ENCODE measurements around the gene GMPR.

The GMPR gene

DNA sequence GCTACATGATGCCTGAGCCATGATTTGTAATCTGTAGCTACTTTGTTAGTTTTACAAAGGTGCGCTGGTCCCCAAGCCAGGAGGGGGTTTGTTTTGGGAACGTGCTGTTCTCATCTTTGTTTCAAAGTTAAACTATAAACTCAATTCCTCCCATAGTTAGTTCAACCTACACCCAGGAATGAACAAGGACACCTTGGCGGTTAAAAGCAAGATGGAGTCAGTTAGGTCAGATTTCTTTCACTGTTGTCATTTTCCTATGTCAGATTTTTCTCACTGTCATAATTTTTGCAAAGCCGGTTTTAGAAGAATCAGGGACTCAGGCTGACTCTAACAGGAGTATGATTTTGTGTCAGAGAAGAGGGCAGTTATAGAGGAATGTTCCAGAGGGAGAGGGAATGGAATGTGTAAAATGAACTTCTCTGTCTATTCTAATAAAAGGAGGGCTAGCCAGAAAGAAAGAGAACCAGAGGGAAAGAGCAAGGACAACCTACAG is 2.3 kb upstream of the GMPR start:
- H3K27me3 ChIP-seq (ENCODE audit: control insufficient read depth in 1 of 2, insufficient read depth in 2 of 2, low read length in 2 of 2), result no peaks in the 10 kb centered on the region
- no peak overlapping the region for H3K27ac ChIP-seq (ENCODE audit: low read depth, low read length)
- H3K4me1 ChIP-seq (ENCODE audit: control insufficient read depth in 1 of 2, insufficient read depth in 2 of 2, low read length in 2 of 2), result peaks cover 16 to 24% of the 10 kb centered on the region in 2 donors
- H3K4me3 ChIP-seq (ENCODE audit: low read depth in 1 of 2, low read length in 2 of 2), result no peak overlapping the region
- H3K9ac ChIP-seq (ENCODE audit: low read depth in 1 of 2, low read length in 2 of 2), result no peak overlapping the region
- H3K36me3 ChIP-seq (ENCODE audit: control insufficient read depth in 1 of 2, insufficient read depth in 2 of 2, low read length in 2 of 2), result no peaks in the 10 kb centered on the region
- H3K9me3 ChIP-seq (ENCODE audit: control insufficient read depth in 1 of 2, low read length in 2 of 2), result no peaks in the 10 kb centered on the region

DNA sequence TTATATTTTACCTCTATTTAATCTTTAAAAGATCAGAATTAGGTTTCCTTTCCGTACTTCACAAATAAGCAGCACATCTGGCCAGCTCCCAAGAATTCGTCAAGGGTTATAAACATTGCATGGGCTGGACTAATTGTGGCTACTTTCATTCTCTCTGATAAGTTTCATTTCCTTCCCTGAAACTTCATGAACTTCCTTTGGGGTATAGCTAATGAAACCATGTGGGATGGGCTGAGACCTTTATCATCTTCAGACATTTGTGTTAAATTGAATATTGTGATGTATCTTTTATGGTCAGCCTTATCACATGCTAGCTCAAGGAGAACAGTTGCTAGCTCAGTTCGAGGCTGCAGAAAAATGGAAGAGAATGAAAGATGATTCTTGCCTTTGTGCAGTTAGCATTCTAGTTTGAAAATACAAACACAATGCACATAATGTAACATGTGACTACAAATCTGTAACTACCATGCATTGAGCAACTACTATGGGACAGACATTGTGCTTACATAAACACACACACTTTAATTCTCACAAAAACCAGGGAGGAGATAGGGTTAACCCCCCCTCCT is 1.7 kb upstream of the GMPR start:
- Histone ChIP-seq H3K27ac (ENCODE audit: low read depth, low read length) (peak overlapping the region; percentile 13), H3K9ac (ENCODE audit: low read depth in 1 of 2, low read length in 2 of 2) (no peak overlapping the region), H3K36me3 (ENCODE audit: control insufficient read depth in 1 of 2, insufficient read depth in 2 of 2, low read length in 2 of 2) (no peaks in the 10 kb centered on the region), H3K27me3 (ENCODE audit: control insufficient read depth in 1 of 2, insufficient read depth in 2 of 2, low read length in 2 of 2) (no peaks in the 10 kb centered on the region), H3K4me3 (ENCODE audit: low read depth in 1 of 2, low read length in 2 of 2) (peak overlapping the region; percentile 53 to 54), H3K9me3 (ENCODE audit: control insufficient read depth in 1 of 2, low read length in 2 of 2) (no peaks in the 10 kb centered on the region), H3K4me1 (ENCODE audit: control insufficient read depth in 1 of 2, insufficient read depth in 2 of 2, low read length in 2 of 2) (peaks cover 16 to 24% of the 10 kb centered on the region in 2 donors)

DNA sequence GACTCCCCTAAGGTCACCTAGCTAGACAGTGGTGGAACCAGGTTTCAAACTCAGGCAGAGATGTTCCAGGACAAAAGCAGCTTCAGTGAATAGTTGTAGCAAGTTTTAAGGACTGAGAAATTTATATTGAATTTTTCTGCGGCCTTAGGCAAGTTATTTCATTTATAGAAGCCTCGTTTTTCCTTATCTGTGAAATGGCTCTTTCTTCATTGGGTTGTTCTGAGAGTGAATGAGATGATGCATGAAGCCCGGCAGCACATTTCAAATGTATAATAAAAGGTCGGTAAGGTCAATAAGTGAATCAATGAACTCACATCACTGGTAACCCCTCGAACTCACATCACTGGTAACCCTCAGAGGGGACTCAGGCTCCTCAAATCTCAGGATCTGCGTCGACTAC is 1.1 kb upstream of the GMPR start:
- no peak overlapping the region for H3K27ac ChIP-seq (ENCODE audit: low read depth, low read length)

DNA sequence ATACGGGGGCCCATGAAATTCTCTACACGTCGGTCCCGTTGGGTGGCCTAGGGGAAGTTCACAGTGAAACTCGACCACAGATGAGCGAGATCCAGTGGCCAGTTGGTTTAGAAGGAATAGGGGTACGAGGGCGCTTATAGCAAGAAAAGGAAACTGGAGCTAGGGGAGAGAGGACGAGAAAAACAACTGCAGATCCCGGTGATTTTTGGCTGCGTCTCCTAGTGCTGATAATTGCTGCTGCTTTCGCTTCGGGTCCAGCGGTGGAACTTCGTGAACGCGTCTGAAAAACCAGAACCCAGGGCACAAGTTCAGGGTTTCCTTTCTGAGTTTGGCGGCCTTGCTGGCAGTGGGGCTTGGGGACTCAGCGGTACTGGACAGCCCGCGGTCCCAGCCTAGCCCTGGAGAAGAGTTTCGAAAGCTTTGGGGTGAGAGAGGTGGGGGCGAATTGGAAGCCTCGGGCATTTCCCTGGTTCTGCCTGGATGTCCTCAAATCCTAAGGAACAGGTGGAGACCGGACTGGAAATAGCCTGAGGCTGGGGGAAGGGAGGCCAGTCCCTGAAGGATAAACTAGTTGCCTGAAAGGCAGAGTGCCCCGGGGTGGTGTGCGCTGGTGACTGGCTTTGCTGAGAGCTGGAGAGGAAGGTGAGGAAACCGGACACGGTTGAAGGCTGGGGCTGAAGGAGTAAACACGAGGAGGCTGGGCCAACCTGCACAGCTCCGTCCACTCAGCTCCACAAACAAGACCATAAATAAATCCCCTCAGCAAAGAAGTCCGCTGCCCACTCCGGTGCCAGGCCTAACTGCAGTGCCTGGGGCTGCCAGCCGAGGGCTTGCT is 793 bp downstream of the GMPR start:
- Histone ChIP-seq H3K9me3 (ENCODE audit: control insufficient read depth in 1 of 2, low read length in 2 of 2) (no peaks in the 10 kb centered on the region), H3K4me1 (ENCODE audit: control insufficient read depth in 1 of 2, insufficient read depth in 2 of 2, low read length in 2 of 2) (peaks cover 16 to 24% of the 10 kb centered on the region in 2 donors), H3K9ac (ENCODE audit: low read depth in 1 of 2, low read length in 2 of 2) (peak overlapping the region; percentile 48 to 67)

More for the DNA sequence above, 1.1 kb upstream of the GMPR start:
- no peak overlapping the region for H3K9ac ChIP-seq (ENCODE audit: low read depth in 1 of 2, low read length in 2 of 2)
- H3K27me3 ChIP-seq (ENCODE audit: control insufficient read depth in 1 of 2, insufficient read depth in 2 of 2, low read length in 2 of 2), result no peaks in the 10 kb centered on the region
- H3K36me3 ChIP-seq (ENCODE audit: control insufficient read depth in 1 of 2, insufficient read depth in 2 of 2, low read length in 2 of 2), result no peaks in the 10 kb centered on the region
- peak overlapping the region in 1 of 2 donors; percentile 54 for H3K4me3 ChIP-seq (ENCODE audit: low read depth in 1 of 2, low read length in 2 of 2)
- peaks cover 16 to 24% of the 10 kb centered on the region in 2 donors for H3K4me1 ChIP-seq (ENCODE audit: control insufficient read depth in 1 of 2, insufficient read depth in 2 of 2, low read length in 2 of 2)
- H3K9me3 ChIP-seq (ENCODE audit: control insufficient read depth in 1 of 2, low read length in 2 of 2), result no peaks in the 10 kb centered on the region

DNA sequence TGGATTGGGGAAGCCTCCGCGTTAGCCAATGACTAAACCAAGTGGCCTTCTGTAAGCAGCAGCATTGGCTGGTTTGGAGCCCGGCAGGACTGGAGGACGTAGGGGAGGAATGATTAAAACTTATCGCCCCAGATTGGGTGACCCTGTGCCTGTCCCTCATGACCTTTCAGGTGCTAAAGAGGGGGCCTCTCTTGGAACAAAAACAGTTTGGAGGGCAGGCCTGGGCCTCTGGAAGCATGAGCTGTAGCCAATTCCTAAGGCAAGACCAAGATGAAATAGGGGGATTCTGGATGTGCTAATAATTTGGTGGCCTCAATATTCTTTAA is 1.4 kb downstream of the GMPR start:
- no peak overlapping the region for H3K27ac ChIP-seq (ENCODE audit: low read depth, low read length)

More for the DNA sequence above, 793 bp downstream of the GMPR start:
- Histone ChIP-seq H3K27me3 (ENCODE audit: control insufficient read depth in 1 of 2, insufficient read depth in 2 of 2, low read length in 2 of 2) (no peaks in the 10 kb centered on the region), H3K27ac (ENCODE audit: low read depth, low read length) (no peak overlapping the region), H3K36me3 (ENCODE audit: control insufficient read depth in 1 of 2, insufficient read depth in 2 of 2, low read length in 2 of 2) (no peaks in the 10 kb centered on the region), H3K4me3 (ENCODE audit: low read depth in 1 of 2, low read length in 2 of 2) (peak overlapping the region; percentile 74 to 76)

DNA sequence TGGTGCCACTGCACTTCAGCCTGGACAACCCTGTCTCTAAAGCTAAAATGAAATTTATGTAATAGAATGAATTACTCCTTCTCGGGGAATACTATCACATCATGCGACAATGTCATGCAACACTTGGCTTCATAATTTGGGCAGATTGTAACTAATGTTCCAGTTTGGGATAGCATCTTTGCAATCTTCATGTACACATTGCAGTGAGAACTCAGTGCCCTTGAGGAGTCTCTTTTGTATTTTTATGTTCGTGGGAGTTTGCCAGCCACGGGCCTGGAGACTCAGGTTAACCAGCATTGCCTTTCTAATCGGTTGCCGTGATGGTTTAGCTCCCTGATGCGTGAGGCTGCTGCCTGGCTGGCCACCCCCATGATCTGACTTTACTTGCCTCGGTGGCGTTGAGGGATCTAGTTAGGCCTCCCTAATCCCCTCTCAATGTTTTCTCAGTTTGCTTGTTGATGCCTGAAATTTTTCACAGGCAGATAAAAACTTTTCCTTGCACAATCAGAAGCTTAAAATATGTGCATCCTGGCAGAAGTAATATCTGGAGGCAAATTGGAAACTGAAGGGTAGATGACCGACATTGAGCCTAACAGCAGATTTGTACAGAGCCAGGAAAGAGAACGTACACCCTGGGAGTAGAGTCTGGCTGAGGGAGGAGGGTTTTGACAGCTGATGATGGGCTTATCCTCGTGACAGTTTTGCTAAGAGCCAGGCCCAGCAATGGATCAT is 2.4 kb downstream of the GMPR start:
- Histone ChIP-seq H3K27me3 (ENCODE audit: control insufficient read depth in 1 of 2, insufficient read depth in 2 of 2, low read length in 2 of 2) (no peaks in the 10 kb centered on the region), H3K9ac (ENCODE audit: low read depth in 1 of 2, low read length in 2 of 2) (no peak overlapping the region), H3K27ac (ENCODE audit: low read depth, low read length) (no peak overlapping the region), H3K4me3 (ENCODE audit: low read depth in 1 of 2, low read length in 2 of 2) (no peak overlapping the region), H3K4me1 (ENCODE audit: control insufficient read depth in 1 of 2, insufficient read depth in 2 of 2, low read length in 2 of 2) (peaks cover 16 to 24% of the 10 kb centered on the region in 2 donors), H3K36me3 (ENCODE audit: control insufficient read depth in 1 of 2, insufficient read depth in 2 of 2, low read length in 2 of 2) (no peaks in the 10 kb centered on the region), H3K9me3 (ENCODE audit: control insufficient read depth in 1 of 2, low read length in 2 of 2) (no peaks in the 10 kb centered on the region)

More for the DNA sequence above, 1.4 kb downstream of the GMPR start:
- Histone ChIP-seq H3K9me3 (ENCODE audit: control insufficient read depth in 1 of 2, low read length in 2 of 2) (no peaks in the 10 kb centered on the region), H3K36me3 (ENCODE audit: control insufficient read depth in 1 of 2, insufficient read depth in 2 of 2, low read length in 2 of 2) (no peaks in the 10 kb centered on the region), H3K4me3 (ENCODE audit: low read depth in 1 of 2, low read length in 2 of 2) (peak overlapping the region; percentile 74 to 76), H3K27me3 (ENCODE audit: control insufficient read depth in 1 of 2, insufficient read depth in 2 of 2, low read length in 2 of 2) (no peaks in the 10 kb centered on the region), H3K4me1 (ENCODE audit: control insufficient read depth in 1 of 2, insufficient read depth in 2 of 2, low read length in 2 of 2) (peaks cover 16 to 24% of the 10 kb centered on the region in 2 donors), H3K9ac (ENCODE audit: low read depth in 1 of 2, low read length in 2 of 2) (peak overlapping the region in 1 of 2 donors; percentile 48)

DNA sequence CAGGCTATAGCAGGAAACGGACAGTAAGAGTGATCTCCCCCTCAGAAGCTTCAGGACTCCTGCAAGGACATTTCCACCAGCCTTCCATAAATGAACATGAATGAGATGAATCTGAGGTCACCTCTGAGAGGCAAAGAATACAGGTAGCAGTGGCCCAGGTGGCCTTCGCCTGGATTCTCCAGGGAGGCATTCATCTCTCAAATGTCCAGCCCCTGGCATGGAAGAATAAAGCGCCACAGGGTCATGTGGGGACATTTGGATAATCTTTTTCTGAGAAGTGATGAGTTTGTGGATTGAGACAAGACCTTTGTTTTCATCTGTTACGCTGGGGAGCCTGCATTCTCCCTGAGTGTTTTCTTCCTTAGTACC is 2.9 kb downstream of the GMPR start:
- Histone ChIP-seq H3K9me3 (ENCODE audit: control insufficient read depth in 1 of 2, low read length in 2 of 2) (no peaks in the 10 kb centered on the region), H3K36me3 (ENCODE audit: control insufficient read depth in 1 of 2, insufficient read depth in 2 of 2, low read length in 2 of 2) (no peaks in the 10 kb centered on the region), H3K9ac (ENCODE audit: low read depth in 1 of 2, low read length in 2 of 2) (no peak overlapping the region), H3K4me3 (ENCODE audit: low read depth in 1 of 2, low read length in 2 of 2) (no peak overlapping the region), H3K4me1 (ENCODE audit: control insufficient read depth in 1 of 2, insufficient read depth in 2 of 2, low read length in 2 of 2) (peaks cover 16 to 18% of the 10 kb centered on the region in 2 donors), H3K27ac (ENCODE audit: low read depth, low read length) (no peak overlapping the region), H3K27me3 (ENCODE audit: control insufficient read depth in 1 of 2, insufficient read depth in 2 of 2, low read length in 2 of 2) (no peaks in the 10 kb centered on the region)

DNA sequence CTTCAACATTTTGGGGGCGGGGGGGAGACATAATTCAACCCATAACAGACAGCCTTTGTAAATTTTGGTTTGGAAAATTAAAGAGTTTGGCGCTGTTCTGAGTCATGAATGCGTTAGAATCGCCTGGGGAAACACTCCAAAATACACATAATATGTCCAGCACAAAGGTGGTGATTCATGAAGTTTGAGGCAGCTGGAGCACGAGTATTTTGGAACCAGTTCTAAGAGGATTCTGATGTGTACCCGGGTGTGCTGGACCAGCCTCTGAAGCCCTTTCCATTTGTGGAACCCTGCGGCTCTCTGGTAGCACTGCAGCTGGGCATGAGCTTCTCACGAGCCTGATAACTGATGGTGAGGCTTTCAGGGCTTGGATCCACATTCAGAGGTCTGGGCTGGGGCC is 4.7 kb downstream of the GMPR start:
- Histone ChIP-seq H3K9me3 (ENCODE audit: control insufficient read depth in 1 of 2, low read length in 2 of 2) (no peaks in the 10 kb centered on the region), H3K36me3 (ENCODE audit: control insufficient read depth in 1 of 2, insufficient read depth in 2 of 2, low read length in 2 of 2) (no peaks in the 10 kb centered on the region), H3K9ac (ENCODE audit: low read depth in 1 of 2, low read length in 2 of 2) (no peak overlapping the region), H3K4me1 (ENCODE audit: control insufficient read depth in 1 of 2, insufficient read depth in 2 of 2, low read length in 2 of 2) (peaks cover 7 to 10% of the 10 kb centered on the region in 2 donors), H3K4me3 (ENCODE audit: low read depth in 1 of 2, low read length in 2 of 2) (no peak overlapping the region), H3K27ac (ENCODE audit: low read depth, low read length) (no peak overlapping the region), H3K27me3 (ENCODE audit: control insufficient read depth in 1 of 2, insufficient read depth in 2 of 2, low read length in 2 of 2) (no peaks in the 10 kb centered on the region)

DNA sequence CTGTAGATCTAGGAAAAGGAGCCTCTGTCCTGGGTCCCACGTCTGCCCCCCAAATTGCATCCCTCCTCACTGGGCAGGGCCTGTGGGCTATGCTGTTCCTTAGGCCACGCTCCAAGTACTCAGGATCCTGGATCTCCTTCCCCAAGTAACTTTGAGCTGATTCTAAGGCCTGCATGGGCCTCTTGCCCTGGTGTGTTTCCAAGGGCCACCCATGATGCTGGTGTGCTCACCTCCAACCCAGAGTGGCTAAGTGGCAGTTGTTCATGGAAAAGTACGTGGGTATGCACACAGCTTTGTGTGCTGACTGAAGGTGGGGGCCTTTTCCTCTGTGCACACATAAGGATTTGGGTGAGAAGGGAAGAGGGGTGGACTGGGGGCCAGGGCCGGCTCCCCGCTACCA is 5.3 kb downstream of the GMPR start:
- H3K27ac ChIP-seq (ENCODE audit: low read depth, low read length), result no peak overlapping the region

DNA sequence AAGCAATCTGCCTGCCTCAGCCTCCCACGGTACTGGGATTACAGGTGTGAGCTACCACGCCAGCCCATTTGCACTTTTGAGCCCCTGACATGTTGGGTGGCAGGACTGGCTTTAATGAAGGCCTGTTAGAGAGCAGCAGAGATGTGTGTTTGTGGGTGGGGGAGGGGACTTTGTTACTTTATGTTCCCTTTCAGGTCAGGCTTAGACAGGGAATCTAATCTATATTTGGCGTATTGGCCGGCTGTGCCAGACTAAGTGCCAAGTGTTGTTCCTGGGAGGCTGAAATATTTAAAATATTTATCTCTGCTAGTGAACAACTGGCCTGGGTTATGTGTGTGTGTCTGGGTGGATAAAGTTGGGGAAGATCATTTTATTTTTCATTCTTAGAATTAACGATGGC is 6.1 kb downstream of the GMPR start:
- no peak overlapping the region for H3K27ac ChIP-seq (ENCODE audit: low read depth, low read length)
- peaks cover 4 to 7% of the 10 kb centered on the region in 2 donors for H3K4me1 ChIP-seq (ENCODE audit: control insufficient read depth in 1 of 2, insufficient read depth in 2 of 2, low read length in 2 of 2)
- no peaks in the 10 kb centered on the region for H3K36me3 ChIP-seq (ENCODE audit: control insufficient read depth in 1 of 2, insufficient read depth in 2 of 2, low read length in 2 of 2)
- no peak overlapping the region for H3K4me3 ChIP-seq (ENCODE audit: low read depth in 1 of 2, low read length in 2 of 2)
- no peak overlapping the region for H3K9ac ChIP-seq (ENCODE audit: low read depth in 1 of 2, low read length in 2 of 2)
- no peaks in the 10 kb centered on the region for H3K9me3 ChIP-seq (ENCODE audit: control insufficient read depth in 1 of 2, low read length in 2 of 2)
- no peaks in the 10 kb centered on the region for H3K27me3 ChIP-seq (ENCODE audit: control insufficient read depth in 1 of 2, insufficient read depth in 2 of 2, low read length in 2 of 2)

More for the DNA sequence above, 5.3 kb downstream of the GMPR start:
- no peaks in the 10 kb centered on the region for H3K27me3 ChIP-seq (ENCODE audit: control insufficient read depth in 1 of 2, insufficient read depth in 2 of 2, low read length in 2 of 2)
- H3K9me3 ChIP-seq (ENCODE audit: control insufficient read depth in 1 of 2, low read length in 2 of 2), result no peaks in the 10 kb centered on the region
- no peak overlapping the region for H3K9ac ChIP-seq (ENCODE audit: low read depth in 1 of 2, low read length in 2 of 2)
- H3K4me1 ChIP-seq (ENCODE audit: control insufficient read depth in 1 of 2, insufficient read depth in 2 of 2, low read length in 2 of 2), result peaks cover 7 to 10% of the 10 kb centered on the region in 2 donors
- H3K36me3 ChIP-seq (ENCODE audit: control insufficient read depth in 1 of 2, insufficient read depth in 2 of 2, low read length in 2 of 2), result no peaks in the 10 kb centered on the region
- H3K4me3 ChIP-seq (ENCODE audit: low read depth in 1 of 2, low read length in 2 of 2), result no peak overlapping the region

Data from duodenal mucosa (tissue), 2 donors.